Fibroblast of gingiva (primary cell): ENCODE results near the gene KCNE5.
"Not testable (repeated sequence)": the region's sequence is repeated elsewhere in the genome, so short reads cannot be mapped to it uniquely, and the experiment has no call there.

Experiments
- DNase-seq: peaks from one replicate; pipeline ENCODE4 v3.0.0-alpha.2; 2011; ENCODE audit warnings: low read depth

The KCNE5 gene, protein sequence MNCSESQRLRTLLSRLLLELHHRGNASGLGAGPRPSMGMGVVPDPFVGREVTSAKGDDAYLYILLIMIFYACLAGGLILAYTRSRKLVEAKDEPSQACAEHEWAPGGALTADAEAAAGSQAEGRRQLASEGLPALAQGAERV

DNA sequence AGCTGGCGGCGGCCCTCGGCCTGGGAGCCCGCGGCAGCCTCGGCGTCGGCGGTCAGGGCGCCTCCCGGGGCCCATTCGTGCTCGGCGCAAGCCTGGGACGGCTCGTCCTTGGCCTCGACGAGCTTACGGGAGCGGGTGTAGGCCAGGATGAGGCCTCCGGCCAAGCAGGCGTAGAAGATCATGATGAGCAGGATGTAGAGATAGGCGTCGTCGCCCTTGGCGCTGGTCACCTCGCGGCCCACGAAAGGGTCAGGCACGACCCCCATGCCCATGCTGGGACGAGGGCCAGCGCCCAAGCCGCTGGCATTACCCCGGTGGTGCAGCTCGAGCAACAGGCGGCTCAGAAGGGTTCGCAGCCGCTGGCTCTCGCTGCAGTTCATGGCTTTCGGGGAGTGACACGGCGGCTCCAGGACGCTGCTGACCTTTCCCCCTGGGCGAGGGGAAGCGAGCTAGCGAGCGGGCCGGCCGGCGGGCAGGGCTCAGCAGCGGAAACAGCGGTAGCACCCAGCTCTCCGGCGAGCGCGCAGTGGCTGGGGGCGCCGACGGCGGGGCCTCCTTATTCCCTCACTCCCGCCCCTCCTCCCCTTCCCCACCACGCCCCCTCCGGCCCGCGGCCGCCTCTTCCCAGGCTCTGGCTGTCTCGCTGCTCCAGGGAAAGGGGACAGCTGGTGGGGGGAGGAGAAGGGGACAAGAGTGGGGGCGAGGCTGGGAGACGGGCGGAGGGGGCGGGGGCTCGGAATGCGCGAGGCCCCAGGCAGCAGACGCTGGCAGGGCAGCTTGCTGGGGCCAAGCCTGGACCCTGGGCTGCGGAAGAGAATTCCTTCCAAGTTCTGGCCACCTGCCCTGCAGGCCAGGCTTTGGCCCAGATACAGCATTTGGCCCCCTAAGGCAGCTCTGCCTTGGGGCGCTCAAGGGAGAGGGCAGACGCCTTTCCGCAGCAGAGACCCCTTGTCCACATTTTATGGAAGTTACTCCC lies at the start of gene KCNE5:
Gene KCNE5, minus strand, starts transcription at position 532 of the 976 bp plus-strand sequence. Its CDS starts 152 bp downstream, at position 380.
- no peak for DNase-seq

DNA sequence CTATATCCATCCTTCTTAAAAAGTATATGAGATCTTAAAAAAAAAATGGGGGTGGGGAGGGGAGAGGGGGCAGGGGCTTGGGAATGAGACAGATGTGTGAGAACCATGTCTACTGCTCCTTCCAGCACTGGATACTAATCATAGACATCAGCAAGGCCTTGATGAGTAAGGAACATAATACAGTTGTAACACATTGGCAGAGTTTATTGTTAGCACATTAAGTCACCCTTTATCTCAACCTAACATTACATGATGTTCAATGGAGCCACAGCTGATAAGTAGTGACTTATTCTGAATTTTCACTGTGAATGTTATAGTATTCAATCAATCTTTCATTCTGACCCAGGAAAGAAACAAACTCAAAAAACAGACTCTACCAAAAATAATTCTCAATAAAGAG lies 47.3 kb upstream of the KCNE5 start:
- no peak for DNase-seq

DNA sequence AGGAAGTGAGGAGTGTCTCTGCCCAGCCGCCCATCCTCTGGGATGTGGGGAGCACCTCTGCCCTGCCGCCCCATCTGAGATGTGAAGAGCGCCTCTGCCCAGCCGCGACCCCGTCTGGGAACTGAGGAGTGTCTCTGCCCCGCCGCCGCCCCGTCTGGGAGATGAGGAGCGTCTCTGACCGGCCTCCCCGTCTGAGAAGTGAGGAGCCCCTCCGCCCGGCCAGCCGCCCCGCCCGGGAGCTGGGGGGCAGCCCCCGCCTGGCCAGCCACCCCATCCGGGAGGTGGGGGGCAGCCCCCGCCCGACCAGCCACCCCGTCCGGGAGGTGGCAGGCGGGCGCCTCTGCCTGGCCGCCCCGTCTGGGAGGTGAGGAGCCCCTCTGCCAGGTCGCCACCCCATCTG lies 46.2 kb upstream of the KCNE5 start:
- not testable (repeated sequence) for DNase-seq

DNA sequence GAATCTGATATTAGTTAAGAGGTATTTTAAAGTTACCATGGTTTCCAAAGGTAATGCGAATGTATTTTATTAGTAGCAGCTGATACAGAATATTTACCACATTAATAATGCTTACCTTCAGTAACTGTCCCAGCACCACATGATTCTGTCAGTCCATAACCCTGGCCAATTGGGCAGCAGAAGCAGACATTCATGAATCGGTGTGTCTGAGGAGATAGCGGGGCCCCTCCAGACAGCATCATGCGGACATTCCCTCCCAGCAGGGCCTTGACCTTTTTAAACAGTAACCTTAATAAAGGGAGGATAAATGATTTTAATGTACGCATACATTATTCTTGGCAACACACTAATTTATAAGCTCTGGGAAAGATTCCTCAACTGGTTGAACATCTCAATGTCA lies 43.0 kb upstream of the KCNE5 start:
- no peak for DNase-seq

DNA sequence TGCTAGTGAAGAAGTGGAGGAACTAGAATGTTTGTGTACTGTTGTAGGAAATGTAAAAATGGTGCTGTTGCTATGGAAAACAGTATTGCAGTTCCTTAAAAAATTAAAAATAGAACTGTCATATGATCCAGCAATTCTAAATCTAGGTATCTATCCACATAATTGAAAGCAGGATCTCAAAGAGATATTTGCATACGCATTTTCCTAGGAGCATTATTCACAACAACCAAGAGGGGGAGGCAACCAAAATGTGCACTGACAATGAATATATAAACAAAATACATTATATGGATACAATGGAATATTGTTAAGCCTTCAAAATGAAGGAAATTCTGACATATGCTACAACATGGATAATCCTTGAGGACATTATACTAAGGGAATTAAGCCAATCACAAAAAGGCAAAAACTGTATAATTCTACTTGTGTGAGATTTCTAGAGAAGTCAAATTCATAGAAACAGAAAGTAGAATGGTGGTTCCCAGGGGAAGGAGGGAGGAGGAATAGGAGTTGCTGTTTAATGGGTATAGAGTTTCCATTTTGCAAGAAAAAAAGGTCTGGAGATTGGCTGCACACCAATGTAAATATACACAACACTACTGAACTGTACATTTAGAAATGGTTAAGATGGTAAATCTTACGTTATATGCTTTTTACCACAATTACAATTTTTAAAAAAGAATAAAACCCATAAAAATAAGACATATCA lies 35.6 kb upstream of the KCNE5 start:
- peak; percentile 57 for DNase-seq

DNA sequence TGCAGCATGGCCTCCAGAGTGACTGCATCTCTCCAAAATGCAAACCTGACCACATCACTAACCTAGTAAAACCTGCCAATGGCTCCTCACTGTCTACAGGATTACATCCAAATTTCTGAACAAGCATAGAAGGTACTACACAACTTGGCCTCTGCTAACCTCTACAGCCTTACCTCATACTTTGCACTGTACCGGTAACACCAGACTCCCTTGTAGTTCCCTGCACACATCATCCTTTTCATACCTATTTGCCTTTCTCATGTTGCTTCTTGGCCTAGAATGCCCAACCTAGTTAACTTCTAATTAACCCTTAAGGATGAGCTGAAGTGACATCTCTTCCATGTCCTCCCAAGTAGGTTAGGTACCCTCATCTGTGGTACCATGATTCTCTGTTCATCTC lies 33.4 kb upstream of the KCNE5 start:
- DNase-seq: no peak

DNA sequence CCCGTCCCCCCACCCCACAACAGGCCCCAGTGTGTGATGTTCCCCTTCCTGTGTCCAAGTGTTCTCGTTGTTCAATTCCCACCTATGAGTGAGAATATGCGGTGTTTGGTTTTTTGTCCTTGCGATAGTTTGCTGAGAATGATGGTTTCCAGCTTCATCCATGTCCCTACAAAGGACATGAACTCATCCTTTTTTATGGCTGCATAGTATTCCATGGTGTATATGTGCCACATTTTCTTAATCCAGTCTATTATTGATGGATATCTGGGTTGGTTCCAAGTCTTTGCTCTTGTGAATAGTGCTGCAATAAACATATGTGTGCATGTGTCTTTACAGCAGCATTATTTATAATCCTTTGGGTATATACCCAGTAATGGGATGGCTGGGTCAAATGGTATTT lies 32.4 kb upstream of the KCNE5 start:
- DNase-seq: not testable (repeated sequence)

DNA sequence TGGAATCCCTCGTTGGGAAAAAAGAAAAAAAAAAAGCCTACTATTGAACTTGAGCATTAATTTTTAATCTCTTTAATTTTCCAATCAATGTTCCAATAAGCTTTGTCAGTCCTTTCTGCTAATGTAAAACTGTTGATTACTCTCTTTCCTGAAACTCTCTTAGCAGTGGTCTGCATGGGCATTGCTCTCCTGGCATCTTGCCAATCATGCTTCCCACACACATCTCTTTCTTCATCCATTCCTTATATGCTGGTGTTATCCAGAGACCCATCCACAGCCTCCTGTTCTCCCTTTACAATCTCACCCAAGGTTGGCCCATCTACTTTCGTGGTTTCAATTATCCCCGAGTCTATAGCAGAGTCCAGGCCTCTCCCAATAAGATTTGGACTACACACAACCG lies 31.8 kb upstream of the KCNE5 start:
- no peak for DNase-seq

DNA sequence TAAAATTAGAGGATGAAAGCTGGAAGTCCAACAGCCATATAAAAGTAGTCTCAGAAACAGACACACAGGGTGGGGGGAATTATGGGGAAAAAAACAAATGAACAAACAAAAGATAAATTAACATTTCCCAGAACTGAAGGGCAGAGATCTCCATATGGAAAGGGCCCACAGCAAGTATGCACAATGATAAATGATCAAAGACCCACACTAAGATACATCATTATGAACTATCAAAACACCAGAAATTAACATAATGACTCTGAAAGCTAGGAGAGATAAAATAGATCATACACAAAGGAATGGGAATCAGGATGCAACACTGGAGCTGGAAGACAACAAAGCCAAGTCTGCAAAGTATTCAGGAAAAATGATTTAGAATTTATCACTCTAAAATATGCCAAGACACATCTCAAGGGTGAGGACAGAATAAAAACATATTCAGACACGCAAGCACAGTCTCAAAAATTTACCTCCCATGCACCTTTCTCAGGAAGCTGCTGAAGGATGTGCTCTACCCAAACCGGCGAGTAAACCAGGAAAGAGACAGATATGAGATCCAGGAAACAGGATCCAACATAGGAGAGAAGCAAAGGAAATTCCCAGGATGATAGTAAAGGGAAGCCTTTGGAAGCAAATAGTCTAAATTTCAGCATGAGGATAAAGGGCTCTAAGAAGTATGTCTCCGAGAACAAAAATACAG lies 30.7 kb upstream of the KCNE5 start:
- DNase-seq: no peak

DNA sequence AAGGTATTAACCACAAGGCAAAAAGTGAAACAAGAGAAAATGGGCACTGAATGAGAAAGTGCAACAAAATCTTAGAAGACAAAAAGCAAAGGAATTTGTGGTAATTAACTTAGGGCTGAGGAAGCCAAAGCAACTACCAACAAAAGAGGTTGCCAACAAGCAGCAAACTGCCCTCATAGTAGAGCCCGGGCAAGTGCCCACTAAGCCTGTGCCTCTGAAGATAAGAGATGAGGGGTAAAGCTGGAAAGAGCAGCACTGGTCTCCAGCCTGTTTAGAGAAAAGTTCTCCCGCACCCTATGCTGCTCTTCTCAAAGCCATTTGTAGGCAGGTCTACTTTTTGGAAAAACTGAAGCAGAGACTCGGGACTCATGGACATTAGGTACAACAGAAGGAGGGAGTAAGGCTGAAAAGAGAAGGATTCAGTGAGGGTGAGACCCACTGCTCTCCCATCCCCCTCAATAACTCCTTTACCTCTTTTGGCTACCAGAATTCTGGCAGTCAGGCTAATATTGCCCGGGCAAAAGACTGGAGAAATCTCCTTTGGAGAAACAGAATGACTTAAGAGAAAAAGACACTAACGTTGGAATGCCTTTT lies 29.6 kb upstream of the KCNE5 start:
- DNase-seq: no peak

DNA sequence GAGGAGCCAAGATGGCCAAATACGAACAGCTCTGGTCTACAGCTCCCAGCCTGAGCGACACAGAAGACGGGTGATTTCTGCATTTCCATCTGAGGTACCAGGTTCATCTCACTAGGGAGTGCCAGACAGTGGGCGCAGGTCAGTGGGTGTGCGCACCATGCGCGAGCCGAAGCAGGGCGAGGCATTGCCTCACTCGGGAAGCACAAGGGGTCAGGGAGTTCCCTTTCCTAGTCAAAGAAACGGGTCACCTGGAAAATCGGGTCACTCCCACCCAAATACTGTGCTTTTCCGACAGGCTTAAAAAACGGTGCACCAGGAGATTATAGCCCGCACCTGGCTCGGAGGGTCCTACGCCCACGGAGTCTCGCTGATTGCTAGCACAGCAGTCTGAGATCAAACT lies 19.7 kb upstream of the KCNE5 start:
- not testable (repeated sequence) for DNase-seq

DNA sequence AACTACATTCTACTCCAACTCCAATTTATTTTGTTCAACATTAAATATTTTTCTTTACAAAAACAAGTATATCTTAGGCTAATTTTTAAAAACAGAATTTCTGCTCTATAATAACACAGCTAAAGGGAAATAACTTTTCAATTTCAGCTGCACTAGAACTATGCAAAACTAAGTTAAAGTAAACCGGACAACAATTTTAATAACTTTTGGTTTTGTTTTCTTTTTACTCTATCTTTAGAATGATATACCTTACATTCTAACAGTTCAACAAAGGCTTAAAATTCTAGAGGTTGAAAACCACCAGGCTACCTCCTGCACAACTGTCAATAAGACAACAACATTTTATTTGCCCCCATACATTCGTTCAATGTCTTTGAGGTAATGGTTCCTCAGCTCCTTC lies 18.7 kb upstream of the KCNE5 start:
- DNase-seq: no peak

DNA sequence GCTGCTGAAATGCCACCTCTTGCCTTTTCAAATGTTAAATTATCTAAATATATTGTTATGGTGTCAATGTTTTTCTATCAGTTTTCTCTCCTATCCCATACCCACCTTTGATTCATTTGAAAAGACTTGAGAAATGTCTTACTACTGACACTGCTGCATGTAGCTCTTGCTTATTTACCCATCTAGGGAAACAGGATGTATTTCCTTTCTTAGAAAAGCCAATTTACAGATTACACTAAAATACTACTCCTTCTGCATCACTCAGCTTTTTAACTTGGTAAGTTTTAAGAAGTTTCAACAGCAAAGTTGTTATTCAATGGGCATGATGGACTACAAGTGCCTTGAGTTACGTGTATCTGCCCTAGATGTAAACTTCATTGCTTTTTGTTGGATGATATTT lies 13.2 kb upstream of the KCNE5 start:
- no peak for DNase-seq

DNA sequence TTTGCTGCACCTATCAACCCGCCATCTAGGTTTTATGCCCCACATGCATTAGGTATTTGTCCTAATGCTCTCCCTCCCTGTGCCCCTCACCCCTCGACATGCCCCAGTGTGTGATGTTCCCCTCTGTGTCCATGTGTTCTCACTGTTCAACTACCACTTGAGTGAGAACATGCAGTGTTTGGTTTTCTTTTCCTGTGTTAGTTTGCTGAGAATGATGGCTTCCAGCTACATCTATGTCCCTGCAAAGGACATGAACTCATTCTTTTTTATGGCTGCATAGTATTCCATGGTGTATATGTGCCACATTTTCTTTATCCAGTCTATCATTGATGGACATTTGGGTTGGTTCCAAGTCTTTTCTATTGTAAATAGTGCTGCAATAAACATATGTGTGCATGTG lies 12.5 kb upstream of the KCNE5 start:
- not testable (repeated sequence) for DNase-seq

DNA sequence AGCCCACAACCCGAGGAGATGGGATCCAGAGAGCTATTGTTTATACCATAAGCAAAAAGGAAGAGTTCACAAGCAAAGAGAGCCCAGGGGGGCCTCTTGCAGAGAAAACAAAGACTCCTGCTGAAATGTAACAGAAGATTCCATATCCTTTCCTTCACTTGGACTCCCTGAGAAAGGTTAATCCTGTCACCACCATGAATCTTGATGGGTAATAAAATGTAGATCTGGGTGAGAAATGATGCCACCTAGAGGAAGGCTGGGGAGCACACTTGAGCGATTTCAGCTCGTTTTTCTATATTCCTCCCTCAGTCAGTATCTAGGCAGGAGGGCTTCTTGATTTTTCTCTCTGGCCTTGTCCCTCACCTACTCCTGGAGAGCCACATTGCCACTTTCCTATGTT lies 10.2 kb upstream of the KCNE5 start:
- no peak for DNase-seq

DNA sequence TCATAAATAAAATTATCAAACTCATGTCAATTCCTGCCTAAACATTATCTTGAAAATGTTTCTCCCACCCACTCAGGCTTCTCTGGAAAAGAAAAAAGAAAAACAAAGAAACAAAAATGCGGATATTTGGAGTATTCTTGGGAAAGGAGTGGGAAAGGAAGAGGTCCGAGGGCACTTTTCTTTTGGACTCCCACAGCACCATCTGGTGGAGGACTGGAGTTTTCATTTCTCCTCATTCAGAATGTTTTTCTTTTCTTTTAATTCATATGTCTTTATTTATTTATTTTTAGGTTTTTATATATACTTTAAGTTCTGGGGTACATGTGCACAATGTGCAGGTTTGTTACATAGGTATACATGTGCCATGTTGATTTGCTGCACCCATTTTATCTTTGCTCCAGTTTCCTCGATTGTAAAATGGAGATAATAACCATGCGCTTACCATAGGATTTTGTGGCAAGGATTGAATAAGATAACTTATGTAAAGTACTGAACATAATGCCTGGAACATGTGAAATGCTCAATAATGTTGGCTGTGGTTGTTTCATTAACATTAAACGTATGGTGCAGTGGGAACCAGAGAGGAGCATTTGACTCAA lies 8.0 kb upstream of the KCNE5 start:
- DNase-seq: no peak

DNA sequence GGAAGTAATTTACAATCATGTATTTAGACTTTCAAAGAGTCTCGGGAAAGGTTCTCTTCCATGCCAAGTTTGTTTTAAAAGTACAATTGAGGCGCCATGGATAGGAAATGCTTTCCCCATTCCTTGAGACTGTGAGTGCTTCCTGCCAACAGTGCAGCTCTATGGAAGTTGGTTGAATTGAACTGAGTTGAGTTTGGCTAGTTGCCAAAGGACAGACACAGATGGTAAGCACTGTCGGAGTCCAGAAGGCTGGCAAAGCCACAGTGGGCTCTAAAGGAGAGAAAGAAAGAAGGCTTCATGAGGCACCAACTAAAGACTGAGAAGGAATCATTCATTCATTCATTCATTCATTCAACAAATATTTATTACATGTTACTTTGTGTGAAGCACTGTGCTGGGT lies 4.3 kb upstream of the KCNE5 start:
- no peak for DNase-seq

DNA sequence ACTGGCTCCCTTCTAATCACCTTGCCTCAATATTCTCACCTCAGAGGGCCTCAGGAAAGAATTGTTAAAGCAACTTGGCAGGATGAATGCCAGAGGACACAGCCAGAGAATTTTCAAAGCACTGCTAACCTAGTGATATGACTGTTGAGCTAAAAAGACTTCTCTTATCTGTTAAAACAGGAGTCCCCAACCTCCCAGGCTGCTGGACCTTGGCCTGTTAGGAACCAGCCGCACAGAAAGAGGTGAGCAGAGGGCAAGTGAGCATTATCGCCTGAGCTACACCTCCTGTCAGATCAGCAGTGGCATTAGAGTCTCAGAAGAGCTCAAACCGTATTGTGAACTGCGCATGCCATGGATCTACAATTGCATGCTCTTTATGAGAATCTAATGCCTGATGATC lies 1.7 kb upstream of the KCNE5 start:
- no peak for DNase-seq

DNA sequence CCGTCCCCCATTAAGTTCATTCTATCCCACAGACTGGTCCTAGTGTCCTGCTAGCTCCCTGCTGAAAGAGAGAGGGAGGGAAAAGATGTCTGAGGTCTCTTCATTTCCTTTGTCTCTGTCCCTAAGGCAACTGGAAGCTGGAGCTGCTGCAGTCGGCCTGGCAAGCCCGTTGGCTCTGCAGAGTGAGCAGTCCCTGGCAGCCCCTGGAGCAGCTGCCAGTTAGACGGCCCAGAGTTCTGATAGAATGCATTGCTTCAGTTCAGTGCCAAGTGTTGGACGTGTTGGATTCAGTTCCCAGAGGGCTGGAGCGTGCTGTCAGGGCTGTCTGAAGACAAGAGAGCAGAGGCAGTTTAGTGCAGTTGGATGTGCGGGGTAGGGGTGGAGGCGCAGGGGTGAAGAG lies 975 bp downstream of the KCNE5 start:
- no peak for DNase-seq

DNA sequence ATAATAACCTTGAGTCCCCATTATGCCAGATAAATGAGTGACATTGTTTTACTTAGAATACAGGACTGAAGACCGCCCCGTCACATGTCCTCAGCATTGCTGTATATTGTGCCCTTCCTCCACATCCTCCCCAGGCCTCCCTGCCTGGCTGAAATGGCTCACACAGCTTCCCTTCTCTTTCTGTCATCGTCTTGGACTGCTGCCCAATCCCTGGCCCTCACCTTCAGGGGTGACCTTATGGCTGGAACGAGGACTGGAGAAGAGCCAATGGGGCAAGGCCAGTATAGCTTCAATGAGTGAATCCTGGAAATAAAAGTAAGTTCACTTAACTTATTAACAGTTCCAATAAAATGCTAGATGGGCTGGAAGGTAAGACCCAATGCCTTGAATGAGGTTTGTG lies 2.7 kb downstream of the KCNE5 start:
- DNase-seq: no peak

DNA sequence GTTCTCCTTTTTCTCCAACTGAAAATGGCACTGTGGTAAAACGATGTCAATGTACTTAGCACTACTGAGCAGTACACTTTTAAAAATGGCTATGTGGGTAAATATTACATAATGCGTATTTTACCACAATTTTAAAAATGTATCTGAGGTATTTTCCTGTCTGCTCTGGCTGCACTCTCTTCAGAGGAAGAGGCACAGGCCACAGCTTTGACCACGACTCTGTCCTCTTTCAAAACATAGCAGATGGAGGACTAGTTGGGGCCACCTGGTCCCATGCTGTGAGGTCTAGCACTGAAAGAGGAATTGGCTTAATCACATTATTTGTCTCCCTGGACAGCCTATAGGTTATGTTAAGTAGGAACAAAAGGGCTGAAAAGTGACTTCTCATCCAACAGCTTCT lies 5.2 kb downstream of the KCNE5 start:
- DNase-seq: no peak

DNA sequence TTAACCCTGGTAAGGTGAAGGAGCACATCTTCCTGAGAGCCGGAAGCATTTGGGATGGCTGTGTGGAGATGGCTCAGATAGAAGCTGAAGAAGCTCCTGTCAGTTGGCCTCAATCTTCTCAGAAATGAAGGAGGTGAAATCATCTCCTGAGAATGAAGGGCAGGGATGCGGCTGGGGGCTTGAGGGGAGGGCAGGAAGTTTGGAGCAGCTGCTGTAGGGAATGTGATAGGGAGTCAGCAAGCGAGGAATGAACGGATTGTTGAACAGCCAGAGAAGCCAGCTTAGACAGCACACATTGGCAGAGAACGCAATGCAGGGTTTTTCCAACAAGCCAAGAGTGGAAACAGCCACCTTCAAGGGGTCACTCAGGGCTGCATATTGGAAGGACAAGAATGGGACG lies 10.0 kb downstream of the KCNE5 start:
- DNase-seq: no peak
